Neural cell (in vitro differentiated cells): ENCODE results near the gene SPTLC2. TPM values are rescaled to one million over a fixed set of nuclear protein-coding genes. Genes with fewer than 3 reads are reported as not detected.
A peak's percentile ranks its signal among the peaks of the same experiment; 100 is the strongest.

Source experiments
- H2AFZ ChIP-seq: fragments of 200-600, 300-800 bp; sonication (generic), shearing (Covaris generic); 2 replicates; pipeline ENCODE4 v1.6.0; 2014; ENCODE audit warnings: low read depth, mild to moderate bottlenecking, antibody characterized with exemption, low read length, moderate library complexity
- H3F3A ChIP-seq: fragments of 200-600 bp; shearing (Covaris generic); 2 replicates; pipeline ENCODE4 v1.6.1; 2016; ENCODE audit warnings: mild to moderate bottlenecking, moderate library complexity, mixed read lengths, antibody characterized with exemption, low read length; ENCODE audit not compliant: insufficient read depth, poor library complexity, severe bottlenecking
- H3K27ac ChIP-seq: fragments of 200-600, 300-800 bp; sonication (generic), shearing (Covaris generic); 2 replicates; pipeline ENCODE4 v1.5.1; 2014; ENCODE audit warnings: mild to moderate bottlenecking, low read length, moderate library complexity
- H3K27me3 ChIP-seq: fragments of 300-800, 200-600 bp; sonication (generic), shearing (Covaris generic); 2 replicates; pipeline ENCODE4 v1.6.0; 2014; ENCODE audit warnings: mild to moderate bottlenecking, low read depth, low read length, moderate library complexity; ENCODE audit not compliant: insufficient read depth
- H3K36me3 ChIP-seq: fragments of 300-800, 200-600 bp; sonication (generic), shearing (Covaris generic); 2 replicates; pipeline ENCODE4 v1.5.1; 2014; ENCODE audit warnings: mild to moderate bottlenecking, antibody characterized with exemption, low read length, moderate library complexity; ENCODE audit not compliant: insufficient read depth
- H3K4me2 ChIP-seq: fragments of 300-800, 200-600 bp; sonication (generic), shearing (Covaris generic); 2 replicates; pipeline ENCODE4 v1.6.0; 2014; ENCODE audit warnings: mild to moderate bottlenecking, low read length
- H3K4me3 ChIP-seq: fragments of 300-800, 200-600 bp; sonication (generic), shearing (Covaris generic); 2 replicates; pipeline ENCODE4 v1.5.1; 2014; ENCODE audit warnings: mild to moderate bottlenecking, low read length, moderate library complexity
- H3K79me2 ChIP-seq: fragments of 200-600 bp; shearing (Covaris generic); replicated peaks from 2 replicates; pipeline ENCODE4 v1.6.0; 2014; ENCODE audit warnings: mild to moderate bottlenecking, low read length, moderate library complexity; ENCODE audit not compliant: insufficient read depth
- H3K9ac ChIP-seq: fragments of 300-800, 200-600 bp; sonication (generic), shearing (Covaris generic); 2 replicates; pipeline ENCODE4 v1.6.1; 2016; ENCODE audit warnings: mild to moderate bottlenecking, low read length, mixed read lengths
- H3K9me2 ChIP-seq: fragments of 200-600 bp; shearing (Covaris generic); 2 replicates; pipeline ENCODE4 v1.6.1; 2016; ENCODE audit warnings: mild to moderate bottlenecking, low read length, mixed read lengths; ENCODE audit not compliant: insufficient read depth
- H3K9me3 ChIP-seq: fragments of 200-600, 300-800 bp; sonication (generic), shearing (Covaris generic); 2 replicates; pipeline ENCODE4 v1.6.1; 2016; ENCODE audit warnings: mild to moderate bottlenecking, mixed run types, low read length, moderate library complexity, mixed read lengths
- H4K20me1 ChIP-seq: fragments of 200-600 bp; shearing (Covaris generic); 2 replicates; pipeline ENCODE4 v1.6.1; 2016; ENCODE audit warnings: mild to moderate bottlenecking, mixed run types; ENCODE audit not compliant: insufficient read depth
- CTCF ChIP-seq: fragments of 450-650 bp; IDR thresholded peaks from 2 replicates; pipeline ENCODE4 v1.5.1; 2014; ENCODE audit warnings: antibody characterized with exemption, mild to moderate bottlenecking, moderate library complexity; ENCODE audit not compliant: poor library complexity, severe bottlenecking
- EP300 ChIP-seq: fragments of 450-650 bp; conservative IDR thresholded peaks from 2 replicates; pipeline ENCODE4 v1.6.1; 2014; ENCODE audit warnings: antibody characterized with exemption, mild to moderate bottlenecking, moderate library complexity; ENCODE audit not compliant: poor library complexity, severe bottlenecking
- EZH2 ChIP-seq: fragments of 200-600, 300-800 bp; shearing (Covaris generic), sonication (generic); IDR thresholded peaks from 2 replicates; pipeline ENCODE4 v1.6.1; 2014; ENCODE audit warnings: antibody characterized with exemption, low read length, borderline replicate concordance, mild to moderate bottlenecking; ENCODE audit not compliant: insufficient read depth, poor library complexity, severe bottlenecking
- MXI1 ChIP-seq: fragments of 450-650 bp; conservative IDR thresholded peaks from 2 replicates; pipeline ENCODE4 v1.6.1; 2014; ENCODE audit warnings: antibody characterized with exemption, mild to moderate bottlenecking; ENCODE audit not compliant: poor library complexity, severe bottlenecking
- POLR2AphosphoS5 ChIP-seq: IDR thresholded peaks from 2 replicates; pipeline ENCODE4 v1.6.1; 2012
- RAD21 ChIP-seq: fragments of 450-650 bp; conservative IDR thresholded peaks from 2 replicates; pipeline ENCODE4 v1.6.1; 2014; ENCODE audit warnings: antibody characterized with exemption, mild to moderate bottlenecking, moderate library complexity
- REST ChIP-seq: IDR thresholded peaks from 2 replicates; pipeline ENCODE4 v1.6.1; 2012; ENCODE audit warnings: borderline replicate concordance
- SMC3 ChIP-seq: fragments of 450-650 bp; conservative IDR thresholded peaks from 2 replicates; pipeline ENCODE4 v1.6.1; 2014; ENCODE audit warnings: antibody characterized with exemption, mild to moderate bottlenecking, moderate library complexity; ENCODE audit not compliant: poor library complexity
- TAF1 ChIP-seq: IDR thresholded peaks from 2 replicates; pipeline ENCODE4 v1.6.1; 2012; ENCODE audit warnings: low read depth
- polyA plus RNA-seq: library from polyadenylated mRNA; depleted of rRNA; stranded (reverse); fragments of >200 nt; gene quantifications from 2 replicates; pipeline ENCODE4 v1.2.3, GENCODE V29; 2014

SPTLC2 gene
- polyA plus RNA-seq, 1 donor from 2014 or later = 15.1 TPM

- no peaks in the 10 kb centered on the region for H3K27me3 ChIP-seq
- TF ChIP-seq CTCF = no peak
- TF ChIP-seq TAF1 = no peak
- TF ChIP-seq MXI1 = no peak
- no peak for TF ChIP-seq EP300
- no peak for TF ChIP-seq POLR2AphosphoS5
- no peak for TF ChIP-seq RAD21
- no peak for TF ChIP-seq REST
- TF ChIP-seq EZH2 = no peak
- no peak for TF ChIP-seq SMC3
- H3K9me2 ChIP-seq = no peaks in the 10 kb centered on the region
- H3F3A ChIP-seq = no peaks in the 10 kb centered on the region
- H2AFZ ChIP-seq = no peak overlapping the region
- no peak overlapping the region for H3K27ac ChIP-seq
- no peak overlapping the region for H3K4me3 ChIP-seq
- H3K4me2 ChIP-seq = no peak overlapping the region
- H3K9ac ChIP-seq = no peak overlapping the region
- no peaks in the 10 kb centered on the region for H3K79me2 ChIP-seq
- peaks cover 3% of the 10 kb centered on the region for H3K36me3 ChIP-seq
- H4K20me1 ChIP-seq = no peaks in the 10 kb centered on the region
- no peaks in the 10 kb centered on the region for H3K9me3 ChIP-seq
Observed at GRCh38 chr14:77467801-77468200, 148.6 kb downstream of the SPTLC2 start.

GRCh38 chr14:77459072-77459723 lies 157.2 kb downstream of the SPTLC2 start:
- Histone ChIP-seq H4K20me1 (no peaks in the 10 kb centered on the region), H3K79me2 (peaks cover 40% of the 10 kb centered on the region)

More at GRCh38 chr14:77459072-77459723, 157.2 kb downstream of the SPTLC2 start:
- peaks cover 5% of the 10 kb centered on the region for H3K36me3 ChIP-seq
- peak overlapping the region; percentile 82 for H3K9ac ChIP-seq
- no peaks in the 10 kb centered on the region for H3K9me3 ChIP-seq
- peak overlapping the region; percentile 99 for H3K4me2 ChIP-seq
- H3K27me3 ChIP-seq = no peaks in the 10 kb centered on the region
- H3K9me2 ChIP-seq = no peaks in the 10 kb centered on the region
- H3K27ac ChIP-seq = no peak overlapping the region
- H2AFZ ChIP-seq = no peak overlapping the region
- peak overlapping the region; percentile 70 for H3K4me3 ChIP-seq
- H3F3A ChIP-seq = no peaks in the 10 kb centered on the region
- TF ChIP-seq REST = no peak
- peak; percentile 75 for TF ChIP-seq CTCF
- TF ChIP-seq SMC3 = peak; percentile 70
- TF ChIP-seq RAD21 = peak; percentile 71
